RWPE2 (cell line): Measurements from ENCODE around the gene BLOC1S4.
"Not testable (repeated sequence)": the region's sequence is repeated elsewhere in the genome, so short reads cannot be mapped to it uniquely, and the experiment has no call there.

Experiments
- ATAC-seq: fragments of 200-7000 bp; cut with Tn5 transposase; 3 replicates; pipeline ENCODE4 v1.9.1; 2021; ENCODE audit warnings: low read depth
- DNase-seq: peaks from one replicate; pipeline ENCODE4 v3.0.0-alpha.2; 2020; ENCODE audit warnings: low spot score
- H3K27ac ChIP-seq: fragments of 450-650 bp; 2 replicates; pipeline ENCODE4 v1.5.1; 2017; ENCODE audit warnings: mild to moderate bottlenecking; ENCODE audit not compliant: poor library complexity, severe bottlenecking
- H3K27me3 ChIP-seq: fragments of 250-450 bp; sonication (Bioruptor Pico); 2 replicates; pipeline ENCODE4 v1.5.1; 2021; ENCODE audit warnings: mild to moderate bottlenecking, moderate library complexity; ENCODE audit not compliant: insufficient read depth, poor library complexity, severe bottlenecking
- H3K36me3 ChIP-seq: fragments of 250-450 bp; sonication (Bioruptor Pico); 2 replicates; pipeline ENCODE4 v1.5.1; 2020; ENCODE audit warnings: low read depth, mild to moderate bottlenecking, moderate library complexity
- H3K4me1 ChIP-seq: fragments of 250-450 bp; sonication (Bioruptor Pico); 2 replicates; pipeline ENCODE4 v1.5.1; 2021; ENCODE audit warnings: mild to moderate bottlenecking, moderate library complexity; ENCODE audit not compliant: insufficient read depth, poor library complexity, severe bottlenecking
- H3K4me3 ChIP-seq: fragments of 250-450 bp; sonication (Bioruptor Pico); 2 replicates; pipeline ENCODE4 v1.5.1; 2021; ENCODE audit warnings: mild to moderate bottlenecking, moderate library complexity; ENCODE audit not compliant: severe bottlenecking
- H3K9me3 ChIP-seq: fragments of 250-450 bp; sonication (Bioruptor Pico); 2 replicates; pipeline ENCODE4 v1.5.1; 2021; ENCODE audit warnings: mild to moderate bottlenecking, moderate library complexity; ENCODE audit not compliant: severe bottlenecking
- TF ChIP-seq, protein P1 (sequence below): fragments of 450-650 bp; IDR thresholded peaks from one replicate; pipeline ENCODE4 v1.5.1; 2017; ENCODE audit warnings: mild to moderate bottlenecking, moderate library complexity; ENCODE audit not compliant: poor library complexity, severe bottlenecking

The BLOC1S4 gene

GRCh38 chr4:6721121-6721520 is 5.1 kb downstream of the BLOC1S4 start:
- Histone ChIP-seq H3K4me3 (no peak overlapping the region), H3K4me1 (no peaks in the 10 kb centered on the region), H3K27me3 (no peaks in the 10 kb centered on the region), H3K36me3 (peaks cover 5% of the 10 kb centered on the region), H3K9me3 (no peaks in the 10 kb centered on the region), H3K27ac (no peak overlapping the region)
- DNase-seq = no peak
- ATAC-seq = no peak
- TF ChIP-seq, protein P1, sequence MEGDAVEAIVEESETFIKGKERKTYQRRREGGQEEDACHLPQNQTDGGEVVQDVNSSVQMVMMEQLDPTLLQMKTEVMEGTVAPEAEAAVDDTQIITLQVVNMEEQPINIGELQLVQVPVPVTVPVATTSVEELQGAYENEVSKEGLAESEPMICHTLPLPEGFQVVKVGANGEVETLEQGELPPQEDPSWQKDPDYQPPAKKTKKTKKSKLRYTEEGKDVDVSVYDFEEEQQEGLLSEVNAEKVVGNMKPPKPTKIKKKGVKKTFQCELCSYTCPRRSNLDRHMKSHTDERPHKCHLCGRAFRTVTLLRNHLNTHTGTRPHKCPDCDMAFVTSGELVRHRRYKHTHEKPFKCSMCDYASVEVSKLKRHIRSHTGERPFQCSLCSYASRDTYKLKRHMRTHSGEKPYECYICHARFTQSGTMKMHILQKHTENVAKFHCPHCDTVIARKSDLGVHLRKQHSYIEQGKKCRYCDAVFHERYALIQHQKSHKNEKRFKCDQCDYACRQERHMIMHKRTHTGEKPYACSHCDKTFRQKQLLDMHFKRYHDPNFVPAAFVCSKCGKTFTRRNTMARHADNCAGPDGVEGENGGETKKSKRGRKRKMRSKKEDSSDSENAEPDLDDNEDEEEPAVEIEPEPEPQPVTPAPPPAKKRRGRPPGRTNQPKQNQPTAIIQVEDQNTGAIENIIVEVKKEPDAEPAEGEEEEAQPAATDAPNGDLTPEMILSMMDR = no peak

GRCh38 chr4:6722891-6723290 is 6.9 kb downstream of the BLOC1S4 start:
- TF ChIP-seq, protein P1 = no peak
- ATAC-seq = no peak
- no peaks in the 10 kb centered on the region for H3K9me3 ChIP-seq
- H3K36me3 ChIP-seq = peaks cover 5% of the 10 kb centered on the region; the same call in 1 of the 2 replicates
- no peaks in the 10 kb centered on the region for H3K4me1 ChIP-seq
- H3K4me3 ChIP-seq = no peak overlapping the region
- no peak for DNase-seq
- no peaks in the 10 kb centered on the region for H3K27me3 ChIP-seq
- no peak overlapping the region for H3K27ac ChIP-seq

DNA sequence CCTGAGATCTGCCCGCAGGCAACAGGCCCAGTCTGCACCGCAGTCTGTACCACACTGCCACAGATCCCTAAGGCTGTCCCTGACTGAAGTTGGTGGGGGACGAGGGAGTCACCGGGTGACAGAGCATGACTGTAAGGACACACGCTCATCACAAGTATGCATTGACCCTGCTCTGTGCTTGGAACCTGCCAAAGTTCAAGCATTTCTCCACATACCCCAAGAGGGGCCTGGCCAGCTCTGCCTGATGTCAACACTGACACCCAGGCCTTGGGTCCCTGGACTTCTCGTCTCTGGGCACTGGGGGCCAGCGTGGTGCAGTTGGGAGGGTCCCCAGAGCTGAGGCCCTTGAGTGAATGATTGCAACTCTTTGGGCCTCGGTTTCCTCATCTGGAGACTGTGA is 7.9 kb downstream of the BLOC1S4 start:
- ATAC-seq (no peak), DNase-seq (no peak)
- H3K27me3 ChIP-seq = no peaks in the 10 kb centered on the region
- no peaks in the 10 kb centered on the region for H3K9me3 ChIP-seq
- H3K36me3 ChIP-seq = no peaks in the 10 kb centered on the region
- TF ChIP-seq, protein P1 = no peak
- H3K27ac ChIP-seq = no peak overlapping the region
- no peaks in the 10 kb centered on the region for H3K4me1 ChIP-seq
- H3K4me3 ChIP-seq = no peak overlapping the region

- no peak for ATAC-seq
- no peaks in the 10 kb centered on the region for H3K36me3 ChIP-seq
Measured at GRCh38 chr4:6724421-6725111, 8.6 kb downstream of the BLOC1S4 start.

GRCh38 chr4:6725427-6725961 is 9.5 kb downstream of the BLOC1S4 start:
- H3K4me3 ChIP-seq, H3K4me1 ChIP-seq, H3K36me3 ChIP-seq, H3K27me3 ChIP-seq, ATAC-seq, H3K9me3 ChIP-seq, H3K27ac ChIP-seq, DNase-seq: not testable (repeated sequence)

More at GRCh38 chr4:6724421-6725111, 8.6 kb downstream of the BLOC1S4 start:
- DNase-seq = no peak
- Histone ChIP-seq H3K4me3 (no peak overlapping the region), H3K9me3 (no peaks in the 10 kb centered on the region), H3K27ac (no peak overlapping the region), H3K27me3 (no peaks in the 10 kb centered on the region), H3K4me1 (no peaks in the 10 kb centered on the region)
- TF ChIP-seq, protein P1 = no peak
